Measurements from ENCODE around the gene SRRM3. TPM values are rescaled to one million over a fixed set of nuclear protein-coding genes. Genes with fewer than 3 reads are reported as not detected.

Gene SRRM3
- total RNA-seq, 1 experiment from 2014 or later: 0.21 TPM

GRCh38 chr7:76281006-76281705 lies 79.5 kb downstream of the SRRM3 start:
- no peak for TF ChIP-seq CTCF (IDR thresholded peaks at IDR 0.05; ENCODE audit: unreplicated experiment)
- intact Hi-C loops (cut with micrococcal nuclease; ENCODE audit: unreplicated experiment): no loop called here
- peaks cover 88% of the 10 kb centered on the region for H3K27me3 Mint-ChIP-seq (ENCODE audit: unreplicated experiment)
- H3K27ac Mint-ChIP-seq (ENCODE audit: unreplicated experiment): no peak overlapping the region
- no TSS peak for BruUV-seq (replicated peaks)
- H3K36me3 Mint-ChIP-seq (ENCODE audit: insufficient read depth, unreplicated experiment): no peaks in the 10 kb centered on the region
- no peaks in the 10 kb centered on the region for H3K9me3 Mint-ChIP-seq (ENCODE audit: low read depth, unreplicated experiment)
- peak overlapping the region; percentile 0 for H3K4me3 Mint-ChIP-seq (ENCODE audit: low read depth, unreplicated experiment)
- peaks cover 10% of the 10 kb centered on the region for H3K4me1 Mint-ChIP-seq (ENCODE audit: low read depth, unreplicated experiment)
- CTCF ChIA-PET: no interaction called here
- no peak for DNase-seq

- Mint-ChIP-seq H3K4me1 (ENCODE audit: low read depth, unreplicated experiment) (peaks cover 10% of the 10 kb centered on the region), H3K4me3 (ENCODE audit: low read depth, unreplicated experiment) (peak overlapping the region; percentile 60), H3K27ac (ENCODE audit: unreplicated experiment) (no peak overlapping the region), H3K9me3 (ENCODE audit: low read depth, unreplicated experiment) (no peaks in the 10 kb centered on the region), H3K36me3 (ENCODE audit: insufficient read depth, unreplicated experiment) (no peaks in the 10 kb centered on the region), H3K27me3 (ENCODE audit: unreplicated experiment) (peaks cover 86% of the 10 kb centered on the region)
- no peak for TF ChIP-seq CTCF (IDR thresholded peaks at IDR 0.05; ENCODE audit: unreplicated experiment)
- no peak for DNase-seq
- intact Hi-C loops (cut with micrococcal nuclease; ENCODE audit: unreplicated experiment): no loop called here
- CTCF ChIA-PET: interaction anchor here (0.7 kb wide), 1 partner anchor 288 kb away, joined by 3 read pairs; no protein-coding TSS in a partner anchor
- no TSS peak for BruUV-seq (replicated peaks)
These were observed 80.1 kb downstream of the SRRM3 start for GRCh38 chr7:76281706-76282343.

- CTCF ChIA-PET: interaction anchor here (0.7 kb wide), 3 partner anchors 10 to 722 kb away, joined by 3 to 5 read pairs (median 4); no protein-coding TSS in a partner anchor
- peak overlapping the region; percentile 60 for H3K4me3 Mint-ChIP-seq (ENCODE audit: low read depth, unreplicated experiment)
- no peak for DNase-seq
- H3K27me3 Mint-ChIP-seq (ENCODE audit: unreplicated experiment): peaks cover 78% of the 10 kb centered on the region
- peaks cover 10% of the 10 kb centered on the region for H3K4me1 Mint-ChIP-seq (ENCODE audit: low read depth, unreplicated experiment)
- BruUV-seq (replicated peaks): no TSS peak
- H3K9me3 Mint-ChIP-seq (ENCODE audit: low read depth, unreplicated experiment): no peaks in the 10 kb centered on the region
- no peak overlapping the region for H3K27ac Mint-ChIP-seq (ENCODE audit: unreplicated experiment)
- no peak for TF ChIP-seq CTCF (IDR thresholded peaks at IDR 0.05; ENCODE audit: unreplicated experiment)
- no peaks in the 10 kb centered on the region for H3K36me3 Mint-ChIP-seq (ENCODE audit: insufficient read depth, unreplicated experiment)
- intact Hi-C loops (cut with micrococcal nuclease; ENCODE audit: unreplicated experiment): no loop called here
These were observed 80.9 kb downstream of the SRRM3 start for GRCh38 chr7:76282344-76283253.

Measured in Calu3 (cell line).